HG03060 (cell line): ENCODE measurements around the gene WDR87.

Source experiments
- ATAC-seq: cut with Tn5 transposase; IDR thresholded peaks from one replicate; pipeline ENCODE4 v1.9.1; 2021; ENCODE audit warnings: low read depth, moderate number of reproducible peaks; ENCODE audit not compliant: unreplicated experiment

WDR87 gene

DNA sequence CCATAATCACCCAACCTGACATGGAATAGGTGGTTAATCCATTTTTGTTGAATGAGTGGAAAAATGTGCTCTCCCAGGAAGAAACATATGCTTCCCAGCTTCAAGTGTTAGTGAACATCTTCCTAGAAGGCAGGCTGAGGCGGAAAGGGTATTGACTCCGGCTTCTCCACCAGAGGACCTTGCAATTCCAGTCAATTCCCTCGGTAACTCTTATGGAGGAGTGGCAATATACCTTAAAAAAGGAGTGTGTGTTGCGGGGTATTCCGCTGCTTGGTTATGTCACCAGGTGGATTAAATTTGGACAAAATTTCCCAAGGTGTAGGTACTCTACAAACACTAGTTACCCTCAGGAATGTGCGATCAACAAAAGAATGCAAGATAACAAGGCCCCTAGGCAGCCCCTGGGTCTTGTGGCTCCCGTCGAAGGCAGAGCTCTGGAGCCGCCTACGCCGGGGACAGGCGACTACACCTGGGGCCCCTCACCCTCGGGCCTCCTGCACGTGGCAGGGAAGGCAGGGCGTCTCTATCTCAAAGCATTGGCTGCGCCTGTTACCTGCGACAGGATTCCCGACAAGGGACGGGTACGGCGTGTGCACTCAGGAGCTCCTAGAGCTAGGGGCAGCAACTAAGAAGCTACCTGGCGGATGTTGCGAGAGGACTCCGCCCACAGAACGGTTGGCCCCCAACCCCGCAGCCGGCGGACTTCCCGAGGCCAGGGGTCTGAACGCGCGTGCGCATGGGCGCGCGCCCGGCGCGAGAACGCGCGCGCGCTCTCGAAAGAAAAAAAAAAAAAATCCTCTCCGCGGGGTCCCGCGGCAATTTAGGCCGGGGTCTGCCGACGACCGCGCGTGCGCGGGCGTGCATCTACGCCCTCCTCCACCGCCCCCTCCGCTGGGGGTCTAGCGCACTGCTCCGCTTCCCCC lies at the start of gene WDR87:
Gene WDR87 (minus strand): TSS at position 649 of the 923 bp plus-strand sequence. CDS start 8,355 bp downstream, outside the sequence.
- no peak for ATAC-seq

DNA sequence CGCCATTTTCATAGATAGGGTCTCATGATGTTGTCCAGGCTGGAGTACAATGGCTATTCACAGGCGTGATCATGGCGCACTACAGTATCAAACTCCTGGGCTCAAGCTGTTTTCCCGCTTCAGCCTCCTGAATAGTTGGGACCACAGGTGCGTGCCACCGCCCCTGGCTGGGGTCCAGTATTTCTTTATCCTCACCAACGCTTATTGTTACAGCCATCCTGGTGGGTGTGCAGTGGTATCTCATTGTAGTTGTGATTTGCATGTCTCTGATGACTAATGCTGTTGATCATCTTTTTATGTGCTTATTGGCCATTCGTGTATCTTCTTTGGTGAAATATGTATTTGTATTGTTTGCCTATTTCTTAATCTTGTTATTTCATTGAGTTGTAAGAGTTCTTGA lies 49.6 kb upstream of the WDR87 start:
- ATAC-seq: no peak

DNA sequence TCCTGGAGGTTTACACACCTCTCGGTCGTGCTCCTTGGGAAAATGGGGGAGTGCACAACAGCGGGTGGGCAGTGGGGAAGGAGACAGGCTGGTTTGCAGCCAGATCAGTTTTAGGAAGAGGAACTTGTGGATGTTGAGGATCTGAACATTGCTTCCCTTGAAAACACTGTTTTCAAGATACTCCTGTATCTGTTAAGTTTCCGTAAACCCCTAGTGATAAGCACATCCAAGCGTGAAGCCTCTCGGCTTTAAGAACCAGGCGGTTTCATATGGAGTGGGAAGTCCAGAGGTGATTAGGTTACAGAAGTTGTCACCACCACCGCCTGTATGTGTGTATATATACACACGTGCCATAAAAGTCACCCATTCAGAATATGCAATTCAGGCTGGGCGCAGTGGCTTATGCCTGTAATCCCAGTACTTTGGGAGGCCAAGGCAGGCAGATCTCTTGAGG lies 48.1 kb upstream of the WDR87 start:
- no peak for ATAC-seq

GRCh38 chr19:37953918-37954303 lies 47.5 kb upstream of the WDR87 start:
- no peak for ATAC-seq

DNA sequence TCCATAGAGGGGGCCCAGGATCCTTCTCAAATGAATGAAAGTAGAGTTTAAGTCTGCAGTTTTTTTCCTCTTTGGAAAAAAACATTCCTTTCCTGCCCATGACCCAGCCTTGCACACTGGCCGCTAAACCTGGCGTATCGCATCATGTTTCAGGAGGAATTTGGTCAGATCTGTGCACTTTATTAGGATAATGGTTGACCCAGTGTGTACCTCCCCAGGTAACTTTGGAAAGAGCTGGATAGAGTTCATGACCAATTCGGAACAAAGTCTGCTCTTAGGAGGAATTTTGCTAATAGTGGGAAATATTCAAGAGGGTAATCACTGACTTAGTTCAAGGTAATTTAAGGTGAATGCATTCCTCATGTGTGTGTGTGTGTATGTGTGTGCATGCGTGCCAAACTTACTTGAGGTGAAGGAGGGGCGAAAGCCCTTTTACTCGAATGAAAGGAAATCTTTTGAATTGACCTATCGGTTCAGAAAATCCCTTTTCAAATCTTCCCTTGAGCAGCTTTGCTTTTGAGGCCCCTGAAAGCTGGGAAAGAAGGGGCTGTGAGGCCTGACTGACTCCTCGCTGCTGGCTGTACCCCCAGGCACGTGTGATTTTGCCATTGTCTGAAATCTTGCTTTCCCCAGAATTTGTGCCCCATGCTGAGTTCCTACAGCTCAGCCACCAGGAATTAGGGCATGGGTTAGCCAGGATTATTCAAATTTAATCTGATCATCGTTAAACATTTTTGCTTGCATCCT lies 47.0 kb upstream of the WDR87 start:
- ATAC-seq: no peak

DNA sequence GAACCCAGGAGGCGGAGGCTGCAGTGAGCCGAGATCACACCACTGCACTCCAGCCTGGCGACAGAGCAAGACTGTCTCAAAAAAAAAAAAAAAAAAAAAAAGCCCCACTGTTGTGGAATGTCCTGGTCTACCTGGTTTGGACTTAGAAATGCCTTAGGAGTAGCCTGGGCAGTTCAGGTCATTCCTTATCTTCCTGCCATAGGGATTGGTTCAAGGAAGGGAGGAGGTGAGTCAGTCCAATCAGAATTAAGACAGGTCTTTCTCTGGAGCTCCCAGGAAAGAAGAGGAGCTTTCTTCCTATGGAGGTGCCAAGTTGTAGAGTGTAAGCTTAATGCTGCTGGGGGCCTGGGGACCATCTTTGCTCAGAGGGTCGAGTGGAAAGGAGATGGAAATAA lies 45.4 kb upstream of the WDR87 start:
- ATAC-seq: no peak

GRCh38 chr19:37950471-37951175 lies 44.2 kb upstream of the WDR87 start:
- no peak for ATAC-seq

DNA sequence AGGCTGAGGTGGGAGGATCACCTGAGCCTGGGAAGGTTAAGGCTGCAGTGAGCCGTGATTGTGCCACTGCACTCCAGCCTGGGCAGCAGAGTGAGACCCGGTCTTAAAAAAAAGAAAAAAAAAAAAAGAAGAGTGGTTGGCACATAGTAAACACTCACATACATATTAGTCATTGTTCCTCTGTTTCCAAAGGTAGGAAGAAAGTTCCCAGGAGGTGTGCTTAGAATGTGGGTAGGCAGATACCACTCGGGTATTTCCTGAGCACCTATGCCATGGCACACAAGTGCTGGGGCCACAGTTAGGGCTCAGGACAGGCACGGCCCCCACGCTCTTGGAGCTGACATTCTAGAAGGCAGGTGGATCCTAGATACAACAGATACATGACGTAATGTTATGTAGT lies 42.0 kb upstream of the WDR87 start:
- no peak for ATAC-seq

DNA sequence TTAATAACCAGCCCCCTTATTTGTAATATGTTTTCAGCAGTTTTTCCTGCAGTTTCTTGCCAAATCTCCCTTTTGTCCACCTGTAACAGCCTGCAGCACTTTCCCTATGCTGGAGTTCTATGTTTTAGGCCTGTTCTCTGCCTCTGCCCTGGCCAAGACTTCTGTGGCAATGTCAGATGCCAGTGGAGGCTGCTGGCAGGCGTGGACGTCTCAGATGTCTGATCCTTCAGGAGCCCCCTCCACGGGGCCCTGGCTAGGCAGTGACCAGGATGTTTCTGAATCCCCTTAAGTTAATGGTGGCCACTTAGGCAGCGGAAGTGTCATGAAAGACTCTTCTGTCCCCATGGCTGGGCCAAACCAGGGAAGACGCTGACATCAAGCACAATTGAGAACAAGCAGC lies 41.4 kb upstream of the WDR87 start:
- no peak for ATAC-seq

DNA sequence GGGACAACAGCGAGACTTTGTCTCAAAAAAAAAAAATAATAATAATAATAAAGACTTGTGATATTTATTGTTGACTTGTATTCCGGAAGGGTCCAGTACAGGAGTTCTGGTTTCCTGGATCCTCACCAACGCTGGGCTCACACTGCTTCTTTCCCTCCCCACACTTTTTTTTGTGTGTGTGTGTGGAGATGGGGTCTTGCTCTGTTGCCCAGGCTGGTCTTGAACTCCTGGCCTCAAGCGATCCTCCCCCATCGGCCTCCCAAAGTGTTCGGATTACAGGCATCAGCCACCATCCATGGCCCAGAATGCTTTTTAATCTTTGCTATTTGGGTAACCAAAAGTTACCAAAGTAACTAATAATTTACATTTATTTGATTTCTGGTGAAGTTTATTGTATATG lies 39.7 kb upstream of the WDR87 start:
- ATAC-seq: no peak

- ATAC-seq: no peak
Observed at GRCh38 chr19:37943480-37943879, 37.1 kb upstream of the WDR87 start.

GRCh38 chr19:37942516-37942902 lies 36.1 kb upstream of the WDR87 start:
- ATAC-seq: no peak

DNA sequence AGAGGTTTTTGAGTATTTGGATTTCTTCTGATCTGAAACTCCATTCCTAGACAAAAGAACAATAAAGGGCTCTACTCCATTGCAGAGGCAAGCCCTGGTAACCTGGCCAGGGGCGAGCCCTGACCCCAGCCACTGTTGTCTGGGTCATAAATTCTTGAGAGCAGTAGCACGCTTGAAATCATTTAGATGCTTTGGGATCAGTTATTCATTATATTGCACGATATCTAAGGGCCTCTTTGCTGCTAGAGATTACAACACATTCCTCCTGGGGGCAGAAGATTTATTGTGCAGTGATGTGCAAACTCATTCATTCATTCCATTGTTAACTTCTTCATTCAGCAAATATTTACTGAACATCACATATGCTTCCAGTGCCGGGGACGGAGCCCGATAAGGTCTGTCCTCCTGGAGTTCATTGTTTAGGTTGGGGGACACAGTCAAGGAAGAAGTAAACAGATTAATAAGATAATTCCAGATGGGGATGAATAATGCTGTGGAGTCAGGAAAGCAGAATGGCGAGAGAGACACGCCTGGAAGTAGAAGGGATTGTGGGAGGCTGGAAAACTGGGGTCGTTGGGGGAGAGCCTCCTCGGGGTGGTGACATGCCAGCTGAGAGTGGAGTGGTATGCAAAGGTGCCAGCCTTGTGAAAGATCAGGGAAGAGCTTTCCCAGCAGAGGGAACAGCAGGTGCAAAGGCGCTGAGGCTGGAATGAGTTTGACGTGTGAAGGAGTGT lies 35.6 kb upstream of the WDR87 start:
- no peak for ATAC-seq

GRCh38 chr19:37938353-37938752 lies 32.0 kb upstream of the WDR87 start:
- ATAC-seq: no peak

- ATAC-seq: no peak
Observed at GRCh38 chr19:37936886-37937285, 30.5 kb upstream of the WDR87 start.

DNA sequence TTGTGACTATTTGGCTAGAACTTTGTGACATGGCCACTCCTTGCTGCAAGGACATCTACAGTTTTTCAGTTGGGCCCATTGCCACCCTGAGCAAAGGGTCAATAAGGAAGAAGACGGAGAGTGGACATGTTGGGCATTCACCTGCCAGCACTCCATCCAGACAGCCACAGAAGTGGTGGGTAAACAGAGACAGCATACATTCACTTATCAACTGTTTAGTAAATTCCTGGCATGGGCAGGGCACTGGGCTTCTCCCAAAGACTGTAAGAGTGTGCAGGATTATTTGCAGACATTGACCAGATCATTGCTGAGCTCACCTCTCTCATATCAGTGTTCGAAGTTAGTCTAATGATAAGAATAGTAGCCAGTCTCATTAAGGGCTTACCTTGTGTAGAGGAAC lies 29.8 kb upstream of the WDR87 start:
- ATAC-seq: no peak

- ATAC-seq: no peak
Observed at GRCh38 chr19:37935341-37935740, 28.9 kb upstream of the WDR87 start.

GRCh38 chr19:37933937-37934358 lies 27.6 kb upstream of the WDR87 start:
- ATAC-seq: no peak

GRCh38 chr19:37932985-37933936 lies 26.9 kb upstream of the WDR87 start:
- ATAC-seq: no peak
